Vagina (tissue), 2 donors: Measurements from ENCODE around the gene SLC25A26.

Experiments used
- POLR2A ChIP-seq, 2 donors: fragments of 450-650 bp; IDR thresholded peaks; one replicate each; pipeline ENCODE4 v1.6.1; 2017; ENCODE audit warnings: antibody characterized with exemption in 2 of 2, mild to moderate bottlenecking in 2 of 2, moderate library complexity in 2 of 2
- POLR2AphosphoS5 ChIP-seq, 2 donors: sonication (generic); formaldehyde crosslinking; IDR thresholded peaks; one replicate each; pipeline ENCODE4 v1.9.0; 2017; ENCODE audit warnings: antibody characterized with exemption in 2 of 2, mild to moderate bottlenecking in 2 of 2, low read depth in 1 of 2; ENCODE audit not compliant: insufficient read depth in 1 of 2
- TF ChIP-seq, protein P1 (sequence below), 3 experiments: fragments of 450-650 bp in 2 of 3; fragments of 200-600 bp in 1 of 3; sonication (generic) in 1 of 3; IDR thresholded peaks; one replicate each; pipeline ENCODE4 v1.5.1; 2017 to 2019; ENCODE audit warnings: antibody characterized with exemption in 3 of 3, mild to moderate bottlenecking in 2 of 3, moderate library complexity in 2 of 3

GRCh38 chr3:66405701-66406091 is 184.9 kb downstream of the SLC25A26 start:
- TF ChIP-seq, protein P1, sequence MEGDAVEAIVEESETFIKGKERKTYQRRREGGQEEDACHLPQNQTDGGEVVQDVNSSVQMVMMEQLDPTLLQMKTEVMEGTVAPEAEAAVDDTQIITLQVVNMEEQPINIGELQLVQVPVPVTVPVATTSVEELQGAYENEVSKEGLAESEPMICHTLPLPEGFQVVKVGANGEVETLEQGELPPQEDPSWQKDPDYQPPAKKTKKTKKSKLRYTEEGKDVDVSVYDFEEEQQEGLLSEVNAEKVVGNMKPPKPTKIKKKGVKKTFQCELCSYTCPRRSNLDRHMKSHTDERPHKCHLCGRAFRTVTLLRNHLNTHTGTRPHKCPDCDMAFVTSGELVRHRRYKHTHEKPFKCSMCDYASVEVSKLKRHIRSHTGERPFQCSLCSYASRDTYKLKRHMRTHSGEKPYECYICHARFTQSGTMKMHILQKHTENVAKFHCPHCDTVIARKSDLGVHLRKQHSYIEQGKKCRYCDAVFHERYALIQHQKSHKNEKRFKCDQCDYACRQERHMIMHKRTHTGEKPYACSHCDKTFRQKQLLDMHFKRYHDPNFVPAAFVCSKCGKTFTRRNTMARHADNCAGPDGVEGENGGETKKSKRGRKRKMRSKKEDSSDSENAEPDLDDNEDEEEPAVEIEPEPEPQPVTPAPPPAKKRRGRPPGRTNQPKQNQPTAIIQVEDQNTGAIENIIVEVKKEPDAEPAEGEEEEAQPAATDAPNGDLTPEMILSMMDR (IDR thresholded peaks at IDR 0.05) = no peak
- TF ChIP-seq POLR2A (IDR thresholded peaks at IDR 0.05) = no peak
- TF ChIP-seq POLR2AphosphoS5 (IDR thresholded peaks at IDR 0.05; ENCODE audit: insufficient read depth in 1 of 2, low read depth in 1 of 2) = peak in 1 of 2 donors; percentile 61
